Measurements from ENCODE around the gene GSE1. TPM values are rescaled to one million over a fixed set of nuclear protein-coding genes. Genes with fewer than 3 reads are reported as not detected.

The GSE1 gene
- total and polyA plus RNA-seq, 9 of the 15 experiments (the other 6 are each of a cell fraction or from before 2014, with no cell fraction given), result 12.2 to 244 (median 57.9) TPM

DNA sequence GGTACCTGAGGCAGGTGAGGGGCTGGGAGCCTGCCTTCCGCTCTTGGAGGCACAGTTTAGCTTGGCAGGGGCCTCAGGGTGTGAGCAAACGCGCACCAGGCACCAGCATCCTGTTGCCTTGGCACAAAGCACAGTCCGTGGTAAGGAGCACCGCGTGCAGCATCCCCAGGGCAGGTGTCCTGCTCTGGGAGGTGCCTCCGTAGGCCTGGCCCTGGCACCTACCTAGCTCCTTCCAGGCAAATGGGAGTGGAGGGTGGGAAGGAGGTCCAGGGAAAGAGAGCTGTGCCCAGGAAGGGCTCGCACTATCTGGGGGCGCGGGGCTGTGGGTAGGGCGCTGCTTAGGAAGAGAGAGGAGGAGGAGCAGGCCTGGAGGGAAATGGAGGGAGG, 3.1 kb upstream of the GSE1 start (continued):
- TF ChIP-seq HNRNPLL (IDR thresholded peaks at IDR 0.05; ENCODE audit: low read depth, low read length, poor library complexity, severe bottlenecking) (peak; percentile 10), SIN3A (IDR thresholded peaks at IDR 0.05; ENCODE audit: borderline replicate concordance in 2 of 2, control insufficient read depth in 1 of 2, low read depth in 2 of 2, low read length in 2 of 2) (0 out of 4 replicates have a peak, but pooled peaks of 1 of the 2 experiments have one; percentile 35), CHD1 (IDR thresholded peaks at IDR 0.05; ENCODE audit: low read length) (peak; percentile 12), ZNF165 (CRISPR knock-in tag; IDR thresholded peaks at IDR 0.05; ENCODE audit: borderline replicate concordance) (0 out of 2 replicates have a peak, but pooled peaks have one; percentile 29)
- TF ChIP-seq, protein P1, sequence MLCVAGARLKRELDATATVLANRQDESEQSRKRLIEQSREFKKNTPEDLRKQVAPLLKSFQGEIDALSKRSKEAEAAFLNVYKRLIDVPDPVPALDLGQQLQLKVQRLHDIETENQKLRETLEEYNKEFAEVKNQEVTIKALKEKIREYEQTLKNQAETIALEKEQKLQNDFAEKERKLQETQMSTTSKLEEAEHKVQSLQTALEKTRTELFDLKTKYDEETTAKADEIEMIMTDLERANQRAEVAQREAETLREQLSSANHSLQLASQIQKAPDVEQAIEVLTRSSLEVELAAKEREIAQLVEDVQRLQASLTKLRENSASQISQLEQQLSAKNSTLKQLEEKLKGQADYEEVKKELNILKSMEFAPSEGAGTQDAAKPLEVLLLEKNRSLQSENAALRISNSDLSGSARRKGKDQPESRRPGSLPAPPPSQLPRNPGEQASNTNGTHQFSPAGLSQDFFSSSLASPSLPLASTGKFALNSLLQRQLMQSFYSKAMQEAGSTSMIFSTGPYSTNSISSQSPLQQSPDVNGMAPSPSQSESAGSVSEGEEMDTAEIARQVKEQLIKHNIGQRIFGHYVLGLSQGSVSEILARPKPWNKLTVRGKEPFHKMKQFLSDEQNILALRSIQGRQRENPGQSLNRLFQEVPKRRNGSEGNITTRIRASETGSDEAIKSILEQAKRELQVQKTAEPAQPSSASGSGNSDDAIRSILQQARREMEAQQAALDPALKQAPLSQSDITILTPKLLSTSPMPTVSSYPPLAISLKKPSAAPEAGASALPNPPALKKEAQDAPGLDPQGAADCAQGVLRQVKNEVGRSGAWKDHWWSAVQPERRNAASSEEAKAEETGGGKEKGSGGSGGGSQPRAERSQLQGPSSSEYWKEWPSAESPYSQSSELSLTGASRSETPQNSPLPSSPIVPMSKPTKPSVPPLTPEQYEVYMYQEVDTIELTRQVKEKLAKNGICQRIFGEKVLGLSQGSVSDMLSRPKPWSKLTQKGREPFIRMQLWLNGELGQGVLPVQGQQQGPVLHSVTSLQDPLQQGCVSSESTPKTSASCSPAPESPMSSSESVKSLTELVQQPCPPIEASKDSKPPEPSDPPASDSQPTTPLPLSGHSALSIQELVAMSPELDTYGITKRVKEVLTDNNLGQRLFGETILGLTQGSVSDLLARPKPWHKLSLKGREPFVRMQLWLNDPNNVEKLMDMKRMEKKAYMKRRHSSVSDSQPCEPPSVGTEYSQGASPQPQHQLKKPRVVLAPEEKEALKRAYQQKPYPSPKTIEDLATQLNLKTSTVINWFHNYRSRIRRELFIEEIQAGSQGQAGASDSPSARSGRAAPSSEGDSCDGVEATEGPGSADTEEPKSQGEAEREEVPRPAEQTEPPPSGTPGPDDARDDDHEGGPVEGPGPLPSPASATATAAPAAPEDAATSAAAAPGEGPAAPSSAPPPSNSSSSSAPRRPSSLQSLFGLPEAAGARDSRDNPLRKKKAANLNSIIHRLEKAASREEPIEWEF (CRISPR knock-in tag; IDR thresholded peaks at IDR 0.05), result no peak
